ENCODE data around the gene RNF220. TPM values are rescaled to one million over a fixed set of nuclear protein-coding genes. Genes with fewer than 3 reads are reported as not detected.

Gene RNF220
- total RNA-seq, 6 donors from 2014 or later, result 77.7 to 114 (median 91.1) TPM

- H3K9me3 ChIP-seq, result no peaks in the 10 kb centered on the region
- DNase-seq (peak in 1 of 2 donors; percentile 72), ATAC-seq (ENCODE audit: low FRiP score in 2 of 2) (no peak)
- no peaks in the 10 kb centered on the region for H3K27me3 ChIP-seq
- no peak overlapping the region for H3K4me3 ChIP-seq
- TF ChIP-seq POLR2AphosphoS5 (IDR thresholded peaks at IDR 0.05) (no peak), POLR2A (IDR thresholded peaks at IDR 0.05) (no peak), EP300 (IDR thresholded peaks at IDR 0.05) (no peak), CTCF (IDR thresholded peaks at IDR 0.05) (no peak)
- H3K4me1 ChIP-seq, result peaks cover 11 to 18% (median 15%) of the 10 kb centered on the region in 4 donors
- peaks cover 36 to 98% (median 78%) of the 10 kb centered on the region in 4 donors for H3K36me3 ChIP-seq
- H3K27ac ChIP-seq, result no peak overlapping the region
- WGBS, 2 donors, result 84 to 91% methylated on average over 26 to 27 of the region's 27 CpGs
These were observed 232.8 kb downstream of the RNF220 start for GRCh38 chr1:44637702-44638411.

GRCh38 chr1:44640200-44640853 lies 235.3 kb downstream of the RNF220 start:
- no peak for DNase-seq
- WGBS, 2 donors, result 86 to 87% methylated on average over 24 of the region's 24 CpGs
- Histone ChIP-seq H3K4me3 (no peak overlapping the region), H3K9me3 (no peaks in the 10 kb centered on the region), H3K27me3 (no peaks in the 10 kb centered on the region), H3K27ac (no peak overlapping the region), H3K4me1 (peaks cover 0 to 8% (median 2%) of the 10 kb centered on the region in 4 donors), H3K36me3 (peaks cover 41 to 100% (median 90%) of the 10 kb centered on the region in 4 donors)
- ATAC-seq (ENCODE audit: low FRiP score in 2 of 2), result no peak
- TF ChIP-seq POLR2A (IDR thresholded peaks at IDR 0.05) (no peak), EP300 (IDR thresholded peaks at IDR 0.05) (no peak), CTCF (IDR thresholded peaks at IDR 0.05) (no peak)

GRCh38 chr1:44641126-44642102 lies 236.4 kb downstream of the RNF220 start:
- H3K27ac ChIP-seq, result no peak overlapping the region
- no peak for ATAC-seq (ENCODE audit: low FRiP score in 2 of 2)
- no peak overlapping the region for H3K4me3 ChIP-seq
- peaks cover 35 to 100% (median 88%) of the 10 kb centered on the region in 4 donors for H3K36me3 ChIP-seq
- H3K27me3 ChIP-seq, result no peaks in the 10 kb centered on the region
- H3K9me3 ChIP-seq, result no peaks in the 10 kb centered on the region
- DNase-seq, result no peak
- 84 to 87% methylated on average over 11 to 12 of the region's 12 CpGs for WGBS, 2 donors
- peaks cover 0 to 8% (median 2%) of the 10 kb centered on the region in 4 donors for H3K4me1 ChIP-seq
- TF ChIP-seq POLR2AphosphoS5 (IDR thresholded peaks at IDR 0.05) (no peak), POLR2A (IDR thresholded peaks at IDR 0.05) (no peak), CTCF (IDR thresholded peaks at IDR 0.05) (no peak), EP300 (IDR thresholded peaks at IDR 0.05) (no peak)

- H3K9me3 ChIP-seq, result no peaks in the 10 kb centered on the region
- no peak overlapping the region for H3K4me3 ChIP-seq
- H3K27ac ChIP-seq, result no peak overlapping the region
- WGBS, 2 donors, result 92 to 100% methylated on average over 2 of the region's 2 CpGs
- no peaks in the 10 kb centered on the region for H3K27me3 ChIP-seq
- no peak for DNase-seq
- no peak for ATAC-seq (ENCODE audit: low FRiP score in 2 of 2)
- H3K36me3 ChIP-seq, result peaks cover 32 to 100% (median 88%) of the 10 kb centered on the region in 4 donors
- no peak for TF ChIP-seq EP300 (IDR thresholded peaks at IDR 0.05)
- TF ChIP-seq POLR2AphosphoS5 (IDR thresholded peaks at IDR 0.05), result no peak
- no peak for TF ChIP-seq POLR2A (IDR thresholded peaks at IDR 0.05)
- H3K4me1 ChIP-seq, result peaks cover 0 to 8% (median 2%) of the 10 kb centered on the region in 4 donors
These were observed 237.2 kb downstream of the RNF220 start for GRCh38 chr1:44642255-44642654.
